HG03469 (cell line): Measurements from ENCODE around the gene ICAM4.
"Not testable (repeated sequence)": the region's sequence is repeated elsewhere in the genome, so short reads cannot be mapped to it uniquely, and the experiment has no call there.

ENCODE experiments used
- ATAC-seq: cut with Tn5 transposase; IDR thresholded peaks from one replicate; pipeline ENCODE4 v1.9.1; 2021; ENCODE audit warnings: mild to moderate bottlenecking, moderate library complexity, moderate number of reproducible peaks; ENCODE audit not compliant: unreplicated experiment

Gene ICAM4

GRCh38 chr19:10268071-10268470, 18.7 kb upstream of the ICAM4 start:
- ATAC-seq, result no peak

DNA sequence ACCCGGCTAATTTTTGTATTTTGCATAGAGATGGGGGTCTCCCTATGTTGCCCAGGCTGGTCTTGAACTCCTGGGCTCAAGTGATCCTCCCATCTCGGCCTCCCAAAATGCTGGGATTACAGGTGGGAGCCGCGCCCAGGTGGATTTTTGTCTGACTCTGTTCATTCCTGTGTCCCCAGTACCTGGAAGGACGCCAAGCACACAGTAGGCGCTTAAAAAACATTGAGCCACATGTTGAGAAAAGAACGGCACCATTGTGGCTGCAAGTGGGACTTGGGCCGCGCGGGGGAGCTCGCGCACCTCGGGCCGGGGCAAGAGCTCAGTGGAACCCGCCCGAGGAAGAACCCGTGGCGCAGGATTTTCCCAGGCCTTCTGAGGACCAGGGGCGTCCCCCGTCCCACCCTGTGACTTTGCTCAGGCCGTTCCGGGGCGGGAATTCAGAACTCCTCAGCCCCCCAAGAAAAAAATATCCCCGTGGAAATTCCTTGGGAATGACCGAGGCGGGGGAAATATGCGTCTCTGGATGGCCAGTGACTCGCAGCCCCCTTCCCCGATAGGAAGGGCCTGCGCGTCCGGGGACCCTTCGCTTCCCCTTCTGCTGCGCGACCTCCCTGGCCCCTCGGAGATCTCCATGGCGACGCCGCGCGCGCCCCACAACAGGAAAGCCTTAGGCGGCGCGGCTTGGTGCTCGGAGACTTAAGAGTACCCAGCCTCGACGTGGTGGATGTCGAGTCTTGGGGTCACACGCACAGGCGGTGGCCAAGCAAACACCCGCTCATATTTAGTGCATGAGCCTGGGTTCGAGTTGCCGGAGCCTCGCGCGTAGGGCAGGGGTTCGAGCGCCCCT, 17.2 kb upstream of the ICAM4 start:
- no peak for ATAC-seq

- ATAC-seq, result no peak
Measured at GRCh38 chr19:10270180-10270615, 16.6 kb upstream of the ICAM4 start.

- ATAC-seq, result no peak
Measured at GRCh38 chr19:10270616-10271394, 15.9 kb upstream of the ICAM4 start, which contains the start of gene ICAM1. ICAM1 (plus strand) TSS chr19:10271120; CDS start chr19:10271160, 40 bp downstream.

DNA sequence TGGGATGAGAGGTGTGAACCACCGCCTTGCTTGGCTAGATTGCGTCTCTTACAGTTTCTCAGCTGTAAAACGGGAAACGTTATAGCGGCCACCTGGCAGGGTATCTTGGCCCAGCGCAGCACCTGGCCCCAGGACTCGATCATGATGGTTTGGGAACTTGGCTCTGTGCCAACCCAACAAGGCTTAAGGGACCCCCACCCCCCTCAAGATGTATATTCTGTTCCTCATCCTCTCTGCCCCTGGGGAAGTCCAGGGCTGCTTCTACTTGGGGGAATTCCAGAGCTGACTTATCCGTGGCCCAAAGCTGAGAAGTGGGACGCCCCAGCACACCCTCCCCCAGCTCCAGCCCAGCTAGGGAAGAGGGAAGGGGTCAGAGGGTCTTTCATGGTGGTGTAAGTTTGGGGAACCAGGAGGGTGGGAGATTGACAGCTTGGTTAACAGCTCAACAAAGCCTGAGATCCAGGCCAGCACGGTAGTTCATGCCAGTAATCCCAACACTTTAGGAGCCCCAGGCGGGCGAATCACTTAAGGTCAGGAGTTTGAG, 15.1 kb upstream of the ICAM4 start:
- ATAC-seq, result no peak

GRCh38 chr19:10274589-10274988, 12.2 kb upstream of the ICAM4 start:
- ATAC-seq, result no peak

- no peak for ATAC-seq
Measured at GRCh38 chr19:10277795-10278589, 8.8 kb upstream of the ICAM4 start.

DNA sequence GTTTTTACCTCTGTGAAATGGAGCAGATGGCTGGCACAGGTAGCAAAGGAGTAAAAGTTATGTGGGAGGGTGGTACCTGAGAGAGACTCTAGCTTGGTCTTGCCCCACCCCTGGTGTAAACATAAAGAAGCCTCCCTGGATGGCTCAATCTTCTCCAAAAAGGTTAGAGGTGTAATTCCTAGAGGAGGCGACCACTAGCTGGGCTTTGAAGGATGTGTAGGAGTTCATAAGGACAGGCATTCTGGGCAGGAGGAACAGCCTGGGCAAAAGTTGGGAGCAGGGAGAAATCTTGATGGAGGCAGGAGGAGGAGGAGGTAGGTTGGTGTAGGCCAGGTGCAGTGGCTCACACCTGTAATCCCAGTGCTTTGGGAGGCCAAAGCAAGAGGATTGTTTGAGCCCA, 7.8 kb upstream of the ICAM4 start:
- no peak for ATAC-seq

DNA sequence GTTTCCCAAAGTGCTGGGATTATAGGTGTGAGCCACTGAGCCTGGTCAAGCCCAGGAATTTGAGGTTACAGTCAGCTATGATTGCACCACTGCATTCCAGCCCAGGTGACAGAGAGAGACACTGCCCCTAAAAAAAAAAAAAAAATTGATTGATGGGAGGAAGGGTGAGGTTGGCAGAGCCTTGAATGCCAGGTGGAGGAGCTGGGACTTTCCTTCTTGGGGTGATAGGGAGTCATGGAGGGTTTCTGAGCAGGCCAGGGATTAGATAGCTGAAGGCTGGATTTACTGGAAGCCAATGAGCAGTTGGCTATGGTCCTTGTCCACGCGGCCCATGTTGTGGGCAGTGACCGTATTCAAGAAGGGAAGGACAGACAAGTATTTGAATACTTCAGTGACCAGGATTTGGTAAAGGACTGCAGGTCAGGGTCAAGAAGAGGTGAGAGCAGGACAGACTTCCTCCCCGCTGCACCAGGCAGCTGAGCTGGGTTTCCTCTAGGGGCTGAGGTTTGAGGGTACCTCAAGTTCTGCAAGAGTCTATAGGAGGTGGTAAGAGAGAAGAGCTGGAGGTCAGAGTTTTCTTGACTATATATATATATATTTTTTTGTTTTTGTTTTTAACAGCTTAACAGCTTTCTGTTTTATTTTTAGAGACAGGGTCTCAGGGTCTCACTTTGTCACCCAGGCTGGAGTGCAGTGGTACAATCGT, 6.9 kb upstream of the ICAM4 start:
- ATAC-seq, result no peak

- ATAC-seq, result not testable (repeated sequence)
Measured at GRCh38 chr19:10282043-10282442, 4.7 kb upstream of the ICAM4 start.

GRCh38 chr19:10283301-10284064, 3.3 kb upstream of the ICAM4 start:
- no peak for ATAC-seq

DNA sequence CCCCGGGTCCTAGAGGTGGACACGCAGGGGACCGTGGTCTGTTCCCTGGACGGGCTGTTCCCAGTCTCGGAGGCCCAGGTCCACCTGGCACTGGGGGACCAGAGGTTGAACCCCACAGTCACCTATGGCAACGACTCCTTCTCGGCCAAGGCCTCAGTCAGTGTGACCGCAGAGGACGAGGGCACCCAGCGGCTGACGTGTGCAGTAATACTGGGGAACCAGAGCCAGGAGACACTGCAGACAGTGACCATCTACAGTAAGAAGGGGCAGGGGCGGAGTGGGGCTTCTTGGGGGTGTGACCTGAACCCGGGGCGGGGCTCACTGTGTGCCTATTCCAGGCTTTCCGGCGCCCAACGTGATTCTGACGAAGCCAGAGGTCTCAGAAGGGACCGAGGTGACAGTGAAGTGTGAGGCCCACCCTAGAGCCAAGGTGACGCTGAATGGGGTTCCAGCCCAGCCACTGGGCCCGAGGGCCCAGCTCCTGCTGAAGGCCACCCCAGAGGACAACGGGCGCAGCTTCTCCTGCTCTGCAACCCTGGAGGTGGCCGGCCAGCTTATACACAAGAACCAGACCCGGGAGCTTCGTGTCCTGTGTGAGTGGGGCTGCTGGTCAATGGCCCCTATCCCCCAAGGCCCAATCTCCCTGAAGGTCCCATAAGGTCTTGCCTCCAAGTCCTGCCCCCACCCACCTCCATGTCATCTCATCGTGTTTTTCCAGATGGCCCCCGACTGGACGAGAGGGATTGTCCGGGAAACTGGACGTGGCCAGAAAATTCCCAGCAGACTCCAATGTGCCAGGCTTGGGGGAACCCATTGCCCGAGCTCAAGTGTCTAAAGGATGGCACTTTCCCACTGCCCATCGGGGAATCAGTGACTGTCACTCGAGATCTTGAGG, 2.4 kb upstream of the ICAM4 start:
- ATAC-seq, result no peak

- ATAC-seq, result no peak
Measured at GRCh38 chr19:10284960-10285278, 1.8 kb upstream of the ICAM4 start.

DNA sequence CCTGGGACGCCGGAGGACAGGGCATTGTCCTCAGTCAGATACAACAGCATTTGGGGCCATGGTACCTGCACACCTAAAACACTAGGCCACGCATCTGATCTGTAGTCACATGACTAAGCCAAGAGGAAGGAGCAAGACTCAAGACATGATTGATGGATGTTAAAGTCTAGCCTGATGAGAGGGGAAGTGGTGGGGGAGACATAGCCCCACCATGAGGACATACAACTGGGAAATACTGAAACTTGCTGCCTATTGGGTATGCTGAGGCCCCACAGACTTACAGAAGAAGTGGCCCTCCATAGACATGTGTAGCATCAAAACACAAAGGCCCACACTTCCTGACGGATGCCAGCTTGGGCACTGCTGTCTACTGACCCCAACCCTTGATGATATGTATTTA, 1.4 kb upstream of the ICAM4 start:
- no peak for ATAC-seq

DNA sequence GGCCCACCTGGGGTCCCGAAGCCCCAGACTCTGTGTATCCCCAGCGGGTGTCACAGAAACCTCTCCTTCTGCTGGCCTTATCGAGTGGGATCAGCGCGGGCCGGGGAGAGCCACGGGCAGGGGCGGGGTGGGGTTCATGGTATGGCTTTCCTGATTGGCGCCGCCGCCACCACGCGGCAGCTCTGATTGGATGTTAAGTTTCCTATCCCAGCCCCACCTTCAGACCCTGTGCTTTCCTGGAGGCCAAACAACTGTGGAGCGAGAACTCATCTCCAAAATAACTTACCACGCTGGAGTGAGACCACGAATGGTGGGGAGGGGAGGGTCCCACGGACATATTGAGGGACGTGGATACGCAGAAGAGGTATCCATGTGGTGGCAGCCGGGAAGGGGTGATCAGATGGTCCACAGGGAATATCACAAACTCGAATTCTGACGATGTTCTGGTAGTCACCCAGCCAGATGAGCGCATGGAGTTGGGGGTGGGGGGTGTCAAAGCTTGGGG, 2.0 kb downstream of the ICAM4 start:
- no peak for ATAC-seq

DNA sequence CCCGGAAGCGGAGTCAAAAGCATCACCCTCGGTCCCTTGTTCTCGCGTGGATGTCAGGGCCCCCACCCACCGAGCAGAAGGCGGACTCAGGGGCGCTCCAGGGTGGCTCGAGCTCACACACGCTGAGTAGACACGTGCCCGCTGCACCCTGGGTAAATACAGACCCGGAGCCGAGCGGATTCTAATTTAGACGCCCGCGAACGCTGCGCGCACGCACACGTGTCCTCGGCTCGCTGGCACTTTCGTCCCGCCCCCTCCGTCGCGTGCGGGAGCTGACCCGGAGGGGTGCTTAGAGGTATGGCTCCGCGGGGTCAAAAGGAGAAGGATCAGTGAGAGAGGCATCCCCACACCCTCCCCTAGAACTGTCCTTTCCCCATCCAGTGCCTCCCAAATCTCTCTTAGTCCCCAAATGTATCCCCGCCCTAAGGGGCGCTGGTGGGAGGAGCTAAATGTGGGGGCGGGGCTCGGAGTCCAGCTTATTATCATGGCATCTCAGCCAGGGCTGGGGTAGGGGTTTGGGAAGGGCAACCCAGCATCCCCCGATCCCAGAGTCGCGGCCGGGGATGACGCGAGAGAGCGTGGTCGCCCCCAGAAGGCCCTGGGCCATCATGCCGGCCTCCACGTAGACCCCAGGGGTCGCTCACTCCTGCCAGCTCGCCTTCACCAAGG, 2.5 kb downstream of the ICAM4 start:
- ATAC-seq, result no peak

- ATAC-seq, result no peak
Measured at GRCh38 chr19:10289836-10290356, 3.1 kb downstream of the ICAM4 start, which contains the start of gene ICAM5. ICAM5 (plus strand) TSS chr19:10289952; CDS start chr19:10290044, 92 bp downstream.
